GM10266 (cell line): ENCODE results near the gene NUP153.

Source experiments
- DNase-seq: peaks from one replicate; pipeline ENCODE4 v3.0.0; 2012; ENCODE audit errors: extremely low spot score
- TF ChIP-seq, protein P1 (sequence below): IDR thresholded peaks from 2 replicates; pipeline ENCODE4 v1.5.1; 2012; ENCODE audit warnings: mild to moderate bottlenecking, low read depth; ENCODE audit not compliant: control insufficient read depth, insufficient read depth; ENCODE audit errors: missing control alignments

Gene NUP153

DNA sequence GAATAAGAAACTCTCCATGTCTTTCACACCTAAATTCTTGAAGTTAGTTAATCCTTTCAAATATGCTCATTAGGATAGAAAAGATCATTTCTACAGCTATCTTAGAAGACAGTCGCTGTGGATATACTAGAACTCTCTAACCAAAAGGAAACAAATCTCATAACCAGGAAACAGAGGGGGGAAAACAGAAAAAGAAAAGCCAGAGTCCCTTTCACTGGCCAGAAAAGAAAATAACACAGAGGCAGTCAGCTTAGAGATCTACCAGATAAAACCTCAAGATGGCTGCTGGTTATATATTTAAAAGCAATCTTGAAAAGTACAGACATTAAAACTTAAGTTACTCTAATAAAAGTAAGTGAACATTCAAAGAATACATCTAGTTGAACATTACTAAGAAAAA lies 19.6 kb downstream of the NUP153 start:
- no peak for DNase-seq
- TF ChIP-seq, protein P1, sequence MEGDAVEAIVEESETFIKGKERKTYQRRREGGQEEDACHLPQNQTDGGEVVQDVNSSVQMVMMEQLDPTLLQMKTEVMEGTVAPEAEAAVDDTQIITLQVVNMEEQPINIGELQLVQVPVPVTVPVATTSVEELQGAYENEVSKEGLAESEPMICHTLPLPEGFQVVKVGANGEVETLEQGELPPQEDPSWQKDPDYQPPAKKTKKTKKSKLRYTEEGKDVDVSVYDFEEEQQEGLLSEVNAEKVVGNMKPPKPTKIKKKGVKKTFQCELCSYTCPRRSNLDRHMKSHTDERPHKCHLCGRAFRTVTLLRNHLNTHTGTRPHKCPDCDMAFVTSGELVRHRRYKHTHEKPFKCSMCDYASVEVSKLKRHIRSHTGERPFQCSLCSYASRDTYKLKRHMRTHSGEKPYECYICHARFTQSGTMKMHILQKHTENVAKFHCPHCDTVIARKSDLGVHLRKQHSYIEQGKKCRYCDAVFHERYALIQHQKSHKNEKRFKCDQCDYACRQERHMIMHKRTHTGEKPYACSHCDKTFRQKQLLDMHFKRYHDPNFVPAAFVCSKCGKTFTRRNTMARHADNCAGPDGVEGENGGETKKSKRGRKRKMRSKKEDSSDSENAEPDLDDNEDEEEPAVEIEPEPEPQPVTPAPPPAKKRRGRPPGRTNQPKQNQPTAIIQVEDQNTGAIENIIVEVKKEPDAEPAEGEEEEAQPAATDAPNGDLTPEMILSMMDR: no peak

DNA sequence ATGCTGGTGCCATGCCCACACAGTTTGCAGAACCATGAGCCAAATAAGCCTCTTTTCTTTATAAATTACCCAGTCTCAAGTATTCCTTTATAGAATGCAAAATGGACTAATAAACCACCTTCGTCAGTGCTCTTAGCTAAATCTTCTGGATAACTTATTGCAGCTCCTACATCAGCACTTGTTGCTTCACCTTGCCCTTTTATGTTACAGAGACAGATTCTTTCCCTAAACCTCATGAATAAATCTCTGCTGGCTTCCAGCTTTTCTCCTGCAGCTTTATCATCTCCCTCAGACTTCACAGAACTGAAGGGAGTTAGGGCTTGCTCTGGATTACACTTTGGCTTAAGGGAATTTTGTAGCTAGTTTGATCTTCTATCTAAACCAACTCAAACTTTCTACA lies 22.6 kb downstream of the NUP153 start:
- DNase-seq: no peak
- TF ChIP-seq, protein P1: no peak

DNA sequence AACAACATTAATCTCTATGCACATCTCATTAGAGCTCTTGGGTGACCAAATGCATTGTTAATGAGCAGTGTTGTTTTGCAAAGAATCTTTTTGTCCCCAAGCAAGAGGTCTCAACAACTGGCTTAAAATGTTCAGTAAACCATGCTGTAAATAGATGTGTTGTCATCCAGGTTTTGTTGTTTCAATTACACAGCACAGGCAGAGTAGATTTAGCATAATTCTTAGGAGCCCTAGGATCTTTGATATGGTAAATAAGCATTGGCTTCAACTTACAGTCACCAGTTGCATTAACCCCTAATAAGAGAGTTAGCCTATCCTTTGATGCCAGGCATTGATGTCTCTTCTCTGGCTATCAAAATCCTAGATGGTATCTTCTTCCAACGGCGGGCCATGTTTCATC lies 23.3 kb downstream of the NUP153 start:
- TF ChIP-seq, protein P1: no peak
- DNase-seq: no peak

DNA sequence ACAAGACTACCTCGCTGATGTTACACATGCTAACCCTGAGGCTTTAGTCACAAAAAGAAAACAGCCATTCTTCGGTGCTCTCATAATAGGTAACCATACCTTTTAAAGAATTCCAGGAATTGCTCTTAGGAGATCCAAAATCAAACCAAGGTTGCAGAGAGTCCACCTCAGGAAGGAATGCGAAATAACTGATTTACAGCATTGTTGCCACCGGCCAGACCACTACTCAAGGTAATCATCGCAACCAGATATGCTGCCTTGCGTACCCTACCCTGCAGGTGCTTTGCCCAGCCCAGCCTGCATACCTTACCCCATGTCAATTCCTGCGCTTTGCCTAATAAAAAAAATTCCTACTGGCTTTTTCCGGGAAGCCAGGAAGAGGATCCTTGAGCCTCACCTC lies 27.0 kb downstream of the NUP153 start:
- DNase-seq: no peak
- TF ChIP-seq, protein P1: no peak

DNA sequence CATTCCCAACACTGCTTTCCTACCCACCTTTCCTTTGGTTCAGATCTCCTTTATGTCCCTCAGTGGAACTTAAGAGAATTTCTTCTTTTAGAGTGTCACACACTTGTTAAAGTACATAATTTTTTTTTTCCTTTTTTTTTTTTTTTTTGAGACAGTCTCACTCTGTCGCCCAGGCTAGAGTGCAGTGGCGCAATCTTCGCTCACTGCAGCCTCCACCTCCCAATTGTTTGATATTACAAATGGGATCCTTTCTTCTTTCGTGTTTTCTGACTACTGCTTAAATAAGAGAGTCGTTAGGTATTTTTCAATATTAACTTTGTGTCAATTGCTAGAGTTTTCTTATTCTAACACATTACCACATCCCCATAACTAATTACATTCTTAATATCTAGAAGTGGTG lies 29.1 kb downstream of the NUP153 start:
- no peak for DNase-seq
- TF ChIP-seq, protein P1: no peak

DNA sequence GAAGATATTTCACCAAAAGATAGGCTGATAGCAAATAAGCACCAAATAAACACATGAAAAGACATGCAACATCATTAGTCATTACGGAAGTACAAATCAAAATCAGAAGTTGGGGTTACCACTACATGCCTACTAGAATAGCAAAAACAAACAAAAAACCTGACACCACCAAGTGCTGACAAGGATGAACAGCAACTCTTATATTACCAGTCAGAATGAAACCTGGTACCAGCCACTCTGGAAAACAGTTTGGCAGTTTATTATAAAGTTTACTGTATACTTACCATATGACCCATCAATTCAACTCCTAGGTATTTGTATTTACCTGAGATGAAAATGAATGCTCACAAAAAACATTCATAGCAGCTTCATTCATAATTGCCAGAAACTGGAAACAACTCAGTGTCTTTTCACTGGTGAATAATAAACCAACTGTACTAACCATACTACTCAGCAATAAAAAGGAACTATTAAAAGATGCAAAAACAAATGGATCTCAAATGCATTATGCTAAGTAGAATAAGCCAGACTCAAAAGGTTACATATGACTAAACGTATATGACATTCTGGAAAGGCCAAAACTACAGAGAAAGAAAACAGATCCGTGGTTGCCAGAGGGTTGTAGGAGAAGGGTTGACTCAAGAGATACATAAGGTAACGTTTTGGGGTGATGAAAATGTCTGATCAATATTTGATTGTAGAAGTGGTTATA lies 33.0 kb downstream of the NUP153 start:
- TF ChIP-seq, protein P1: no peak

DNA sequence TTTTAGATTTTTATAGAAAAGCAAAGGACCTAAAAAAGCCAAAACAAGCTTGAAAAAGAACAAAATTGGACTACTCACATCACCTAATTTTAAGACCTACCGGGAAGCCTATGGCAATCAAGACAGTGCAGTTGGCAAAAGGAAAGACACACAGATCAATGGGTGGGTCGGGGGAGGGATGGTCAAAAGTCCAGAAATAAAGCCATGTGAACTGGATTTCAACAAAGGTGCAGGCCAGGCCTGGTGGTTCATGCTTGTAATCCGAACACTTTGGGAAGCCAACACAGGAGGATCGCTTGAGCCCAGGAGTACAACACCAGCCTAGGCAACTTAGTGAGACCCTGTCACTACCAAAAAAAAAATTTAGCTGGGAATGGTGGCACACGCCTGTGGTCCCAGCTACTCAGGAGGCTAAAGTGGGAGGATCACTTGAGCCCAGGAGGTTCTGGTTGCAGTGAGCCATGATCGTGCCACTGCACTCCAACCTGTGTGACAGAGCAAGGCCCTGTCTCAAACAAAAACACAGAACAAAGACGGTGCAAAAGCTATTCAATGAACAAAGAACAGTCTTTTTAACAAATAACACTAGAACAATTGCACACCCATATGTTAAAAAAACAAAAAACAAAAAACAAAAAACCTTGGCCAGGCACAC lies 34.5 kb downstream of the NUP153 start:
- DNase-seq: no peak
- TF ChIP-seq, protein P1: no peak

More for the DNA sequence above, 33.0 kb downstream of the NUP153 start:
- DNase-seq: no peak
